HEK293 (cell line): ENCODE measurements around the gene SERTAD3.

ENCODE experiments used
- CTCF ChIA-PET: fragments of 350-600 bp; formaldehyde crosslinking; extraction: SDS; loops from one replicate; lab custom pipeline; 2021; ENCODE audit warnings: antibody characterized with exemption; lab: Yijun Ruan, JAX
- POLR2A ChIA-PET: fragments of 300-600 bp; formaldehyde crosslinking; extraction: SDS; loops from one replicate; lab custom pipeline; 2020; ENCODE audit warnings: antibody characterized with exemption, inconsistent platforms; lab: Yijun Ruan, JAX
- H3K27ac ChIP-seq: fragments of 200-500 bp; sonication (Bioruptor generic); 2 replicates; pipeline ENCODE4 v1.5.1; 2014; ENCODE audit warnings: low read depth, low read length, control low read depth, inconsistent platforms; ENCODE audit errors: extremely low read depth
- H3K36me3 ChIP-seq, 2 experiments: fragments of 200-500 bp in 1 of 2; sonication (Bioruptor generic) in 1 of 2; 1 replicate in 1 of 2; 2 replicates in 1 of 2; pipeline ENCODE4 v1.5.1; 2014 to 2017; ENCODE audit warnings: inconsistent platforms in 2 of 2, low read length in 2 of 2; ENCODE audit not compliant: control insufficient read depth in 2 of 2, insufficient read depth in 1 of 2
- H3K4me1 ChIP-seq: fragments of 200-500 bp; sonication (Bioruptor generic); 2 replicates; pipeline ENCODE4 v1.5.1; 2014; ENCODE audit warnings: mild to moderate bottlenecking, low read length, inconsistent platforms; ENCODE audit not compliant: control insufficient read depth, insufficient read depth
- H3K4me3 ChIP-seq: 2 replicates; pipeline ENCODE4 v1.5.1; 2011; ENCODE audit warnings: low read depth, mild to moderate bottlenecking, control low read depth, low read length, moderate library complexity
- H3K9me3 ChIP-seq: fragments of 200-500 bp; sonication (Bioruptor generic); 2 replicates; pipeline ENCODE4 v1.5.1; 2014; ENCODE audit warnings: low read depth, low read length, inconsistent platforms; ENCODE audit not compliant: control insufficient read depth, insufficient read depth
- KLF10 ChIP-seq: fragments of 450-650 bp; IDR thresholded peaks from 2 replicates; pipeline ENCODE4 v1.5.1; 2018; ENCODE audit warnings: missing biosample characterization, mild to moderate bottlenecking, missing genetic modification characterization
- KLF16 ChIP-seq: fragments of 450-650 bp; formaldehyde crosslinking; IDR thresholded peaks from 2 replicates; pipeline ENCODE4 v1.5.1; 2017; ENCODE audit warnings: missing biosample characterization, missing genetic modification characterization
- KLF9 ChIP-seq: fragments of 450-650 bp; formaldehyde crosslinking; IDR thresholded peaks from 2 replicates; pipeline ENCODE4 v1.5.1; 2016; ENCODE audit warnings: missing biosample characterization, missing genetic modification characterization, low read depth
- MYNN ChIP-seq: fragments of 450-650 bp; formaldehyde crosslinking; IDR thresholded peaks from 2 replicates; pipeline ENCODE4 v1.5.1; 2016; ENCODE audit warnings: missing biosample characterization, missing genetic modification characterization, borderline replicate concordance
- SALL2 ChIP-seq: fragments of 450-650 bp; formaldehyde crosslinking; IDR thresholded peaks from 2 replicates; pipeline ENCODE4 v1.5.0; 2017; ENCODE audit warnings: missing biosample characterization, mild to moderate bottlenecking, missing genetic modification characterization, borderline replicate concordance
- SETDB1 ChIP-seq: IDR thresholded peaks from one replicate; pipeline ENCODE4 v1.6.1; 2017; ENCODE audit warnings: mild to moderate bottlenecking, low read length, moderate library complexity, mixed read lengths; ENCODE audit not compliant: insufficient read length
- YY2 ChIP-seq: fragments of 450-650 bp; formaldehyde crosslinking; IDR thresholded peaks from 2 replicates; pipeline ENCODE4 v1.5.1; 2016; ENCODE audit warnings: missing biosample characterization, missing genetic modification characterization
- ZBTB48 ChIP-seq: fragments of 450-650 bp; formaldehyde crosslinking; IDR thresholded peaks from 2 replicates; pipeline ENCODE4 v1.5.1; 2016; ENCODE audit warnings: missing biosample characterization, missing genetic modification characterization
- ZNF10 ChIP-seq: fragments of 450-650 bp; formaldehyde crosslinking; IDR thresholded peaks from 2 replicates; pipeline ENCODE4 v1.5.1; 2017; ENCODE audit warnings: missing biosample characterization, missing genetic modification characterization
- ZNF112 ChIP-seq: fragments of 450-650 bp; formaldehyde crosslinking; IDR thresholded peaks from 2 replicates; pipeline ENCODE4 v1.5.0; 2017; ENCODE audit warnings: missing biosample characterization, missing genetic modification characterization
- ZNF169 ChIP-seq: fragments of 450-650 bp; formaldehyde crosslinking; IDR thresholded peaks from 2 replicates; pipeline ENCODE4 v1.5.1; 2016; ENCODE audit warnings: missing biosample characterization, missing genetic modification characterization
- ZNF2 ChIP-seq: fragments of 450-650 bp; formaldehyde crosslinking; IDR thresholded peaks from 2 replicates; pipeline ENCODE4 v1.5.1; 2016; ENCODE audit warnings: missing biosample characterization, missing genetic modification characterization
- ZNF335 ChIP-seq: fragments of 450-650 bp; formaldehyde crosslinking; conservative IDR thresholded peaks from 2 replicates; pipeline ENCODE4 v1.5.1; 2016; ENCODE audit warnings: missing biosample characterization, missing genetic modification characterization
- ZNF366 ChIP-seq: fragments of 450-650 bp; formaldehyde crosslinking; conservative IDR thresholded peaks from 2 replicates; pipeline ENCODE4 v1.5.1; 2016; ENCODE audit warnings: missing biosample characterization, missing genetic modification characterization
- ZNF514 ChIP-seq: fragments of 450-650 bp; formaldehyde crosslinking; IDR thresholded peaks from 2 replicates; pipeline ENCODE4 v1.5.1; 2016; ENCODE audit warnings: missing biosample characterization, missing genetic modification characterization
- ZNF529 ChIP-seq: fragments of 450-650 bp; formaldehyde crosslinking; IDR thresholded peaks from 2 replicates; pipeline ENCODE4 v1.5.1; 2017; ENCODE audit warnings: missing genetic modification characterization, missing biosample characterization; ENCODE audit not compliant: insufficient replicate concordance
- ZNF585B ChIP-seq: fragments of 450-650 bp; formaldehyde crosslinking; IDR thresholded peaks from 2 replicates; pipeline ENCODE4 v1.5.1; 2016; ENCODE audit warnings: missing biosample characterization, missing genetic modification characterization
- ZNF600 ChIP-seq: fragments of 450-650 bp; formaldehyde crosslinking; IDR thresholded peaks from 2 replicates; pipeline ENCODE4 v1.5.1; 2016; ENCODE audit warnings: missing biosample characterization, missing genetic modification characterization
- ZNF623 ChIP-seq: fragments of 450-650 bp; formaldehyde crosslinking; IDR thresholded peaks from 2 replicates; pipeline ENCODE4 v1.5.1; 2016; ENCODE audit warnings: missing biosample characterization, missing genetic modification characterization
- ZNF76 ChIP-seq: fragments of 450-650 bp; formaldehyde crosslinking; IDR thresholded peaks from 2 replicates; pipeline ENCODE4; 2016; ENCODE audit warnings: low read depth, missing biosample characterization, missing genetic modification characterization, borderline replicate concordance
- ZNF791 ChIP-seq: fragments of 450-650 bp; formaldehyde crosslinking; IDR thresholded peaks from 2 replicates; pipeline ENCODE4 v1.5.1; 2016; ENCODE audit warnings: missing biosample characterization, missing genetic modification characterization
- ZSCAN23 ChIP-seq: fragments of 450-650 bp; formaldehyde crosslinking; IDR thresholded peaks from 2 replicates; pipeline ENCODE4 v1.5.1; 2016; ENCODE audit warnings: missing biosample characterization, missing genetic modification characterization
- TF ChIP-seq, protein P1 (sequence below): fragments of 450-650 bp; formaldehyde crosslinking; IDR thresholded peaks from 2 replicates; pipeline ENCODE4 v1.5.1; 2016; ENCODE audit warnings: missing biosample characterization, missing genetic modification characterization, borderline replicate concordance
- TF ChIP-seq, protein P2 (sequence below): sonication (generic); formaldehyde crosslinking; IDR thresholded peaks from 2 replicates; pipeline ENCODE4 v1.8.1; 2022; ENCODE audit warnings: mild to moderate bottlenecking, moderate library complexity, missing genetic modification reagents
- TF ChIP-seq, protein P3 (sequence below): fragments of 450-650 bp; formaldehyde crosslinking; IDR thresholded peaks from 2 replicates; pipeline ENCODE4 v1.5.1; 2016; ENCODE audit warnings: missing biosample characterization, missing genetic modification characterization
- TF ChIP-seq, protein P4 (sequence below): fragments of 450-650 bp; formaldehyde crosslinking; IDR thresholded peaks from 2 replicates; pipeline ENCODE4 v1.5.1; 2016; ENCODE audit warnings: missing biosample characterization, missing genetic modification characterization

Gene SERTAD3

DNA sequence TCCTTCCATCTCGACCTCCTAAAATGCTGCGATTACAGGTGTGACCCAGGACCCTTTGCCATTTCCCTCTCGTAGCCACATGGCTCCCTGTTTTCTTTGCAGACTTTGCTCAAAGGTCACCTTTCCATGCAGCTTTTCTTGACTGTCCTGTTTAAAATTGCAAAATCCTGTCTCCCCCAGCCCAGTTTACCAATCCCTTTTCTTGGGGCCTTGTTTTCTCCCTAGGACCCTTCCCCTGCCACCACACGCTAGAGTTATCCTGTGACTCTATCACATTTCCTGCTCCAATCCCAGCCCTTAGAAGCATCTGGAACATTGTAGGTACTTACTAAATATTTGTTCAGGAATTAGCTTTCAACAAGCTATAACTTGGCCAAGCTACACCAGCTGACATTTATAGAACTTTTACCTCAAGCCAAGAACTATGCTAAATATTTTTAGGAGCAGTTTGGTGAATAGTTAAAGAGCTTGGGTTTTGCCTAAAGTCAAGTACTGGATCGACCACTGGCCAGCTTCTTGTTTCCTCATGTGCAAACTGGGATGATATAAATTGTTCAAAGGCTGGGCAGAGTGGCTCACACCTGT is 9.1 kb upstream of the SERTAD3 start:
- Histone ChIP-seq H3K36me3 (peaks cover 17 to 25% of the 10 kb centered on the region in 2 experiments; a peak in 2 of 3 replicates), H3K4me3 (no peak overlapping the region), H3K27ac (peak overlapping the region; percentile 41; the same call in 1 of the 2 replicates), H3K4me1 (no peaks in the 10 kb centered on the region), H3K9me3 (no peaks in the 10 kb centered on the region; the same call in 1 of the 2 replicates)
- no peak for TF ChIP-seq ZNF2 (tag by site-specific recombination)
- TF ChIP-seq, protein P1, sequence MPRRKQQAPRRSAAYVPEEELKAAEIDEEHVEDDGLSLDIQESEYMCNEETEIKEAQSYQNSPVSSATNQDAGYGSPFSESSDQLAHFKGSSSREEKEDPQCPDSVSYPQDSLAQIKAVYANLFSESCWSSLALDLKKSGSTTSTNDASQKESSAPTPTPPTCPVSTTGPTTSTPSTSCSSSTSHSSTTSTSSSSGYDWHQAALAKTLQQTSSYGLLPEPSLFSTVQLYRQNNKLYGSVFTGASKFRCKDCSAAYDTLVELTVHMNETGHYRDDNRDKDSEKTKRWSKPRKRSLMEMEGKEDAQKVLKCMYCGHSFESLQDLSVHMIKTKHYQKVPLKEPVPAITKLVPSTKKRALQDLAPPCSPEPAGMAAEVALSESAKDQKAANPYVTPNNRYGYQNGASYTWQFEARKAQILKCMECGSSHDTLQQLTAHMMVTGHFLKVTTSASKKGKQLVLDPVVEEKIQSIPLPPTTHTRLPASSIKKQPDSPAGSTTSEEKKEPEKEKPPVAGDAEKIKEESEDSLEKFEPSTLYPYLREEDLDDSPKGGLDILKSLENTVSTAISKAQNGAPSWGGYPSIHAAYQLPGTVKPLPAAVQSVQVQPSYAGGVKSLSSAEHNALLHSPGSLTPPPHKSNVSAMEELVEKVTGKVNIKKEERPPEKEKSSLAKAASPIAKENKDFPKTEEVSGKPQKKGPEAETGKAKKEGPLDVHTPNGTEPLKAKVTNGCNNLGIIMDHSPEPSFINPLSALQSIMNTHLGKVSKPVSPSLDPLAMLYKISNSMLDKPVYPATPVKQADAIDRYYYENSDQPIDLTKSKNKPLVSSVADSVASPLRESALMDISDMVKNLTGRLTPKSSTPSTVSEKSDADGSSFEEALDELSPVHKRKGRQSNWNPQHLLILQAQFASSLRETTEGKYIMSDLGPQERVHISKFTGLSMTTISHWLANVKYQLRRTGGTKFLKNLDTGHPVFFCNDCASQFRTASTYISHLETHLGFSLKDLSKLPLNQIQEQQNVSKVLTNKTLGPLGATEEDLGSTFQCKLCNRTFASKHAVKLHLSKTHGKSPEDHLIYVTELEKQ = no peak
- TF ChIP-seq SETDB1 = no peak
- no peak for TF ChIP-seq YY2 (tag by site-specific recombination)
- no peak for TF ChIP-seq ZNF514 (tag by site-specific recombination)
- TF ChIP-seq ZNF791 (tag by site-specific recombination) = no peak
- no peak for TF ChIP-seq KLF16
- no peak for TF ChIP-seq KLF10 (tag by site-specific recombination)
- TF ChIP-seq ZNF10 (tag by site-specific recombination) = no peak
- TF ChIP-seq SALL2 (tag by site-specific recombination) = no peak
- TF ChIP-seq ZNF623 (tag by site-specific recombination) = no peak
- ChIA-PET CTCF (interaction anchor here (0.6 to 7.1 kb wide), 11 partner anchors 8 to 218 kb away, joined by 3 to 98 read pairs (median 6); partner anchors contain the start of gene BLVRB), POLR2A (interaction anchor here (0.6 to 5.1 kb wide), 5 partner anchors 9 to 118 kb away, joined by 4 to 34 read pairs (median 5); partner anchors contain the start of genes BLVRB and SERTAD3)

DNA sequence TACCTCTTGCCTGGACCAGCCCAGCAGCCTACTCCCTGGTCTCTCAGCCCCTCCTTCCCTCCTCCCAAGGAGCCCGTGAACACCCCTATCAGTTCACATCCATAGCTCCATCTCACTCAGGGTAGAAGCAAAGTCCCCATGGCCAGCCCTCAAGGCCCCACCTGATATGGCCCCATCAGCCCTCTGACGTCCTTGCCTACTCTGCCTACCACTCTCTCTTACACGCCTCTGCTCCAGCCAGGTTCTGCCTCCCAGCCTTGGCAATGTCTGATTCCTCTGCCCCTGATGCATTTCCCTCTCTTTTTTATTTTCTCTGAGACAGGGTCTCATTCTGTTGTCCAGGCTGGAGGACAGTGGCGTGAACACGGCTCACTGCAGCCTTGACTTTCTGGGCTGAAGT is 7.9 kb upstream of the SERTAD3 start:
- CTCF ChIA-PET = interaction anchor here (0.6 to 7.1 kb wide), 5 partner anchors 12 to 147 kb away, joined by 3 to 98 read pairs (median 3); partner anchors contain the start of gene BLVRB
- Histone ChIP-seq H3K36me3 (peaks cover 20 to 21% of the 10 kb centered on the region in 2 experiments; a peak in 2 of 3 replicates), H3K4me1 (no peaks in the 10 kb centered on the region), H3K9me3 (no peaks in the 10 kb centered on the region; the same call in 1 of the 2 replicates), H3K4me3 (no peak overlapping the region), H3K27ac (no peak overlapping the region)
- POLR2A ChIA-PET = interaction anchor here (0.7 to 5.1 kb wide), 4 partner anchors 8 to 31 kb away, joined by 3 to 34 read pairs (median 12); partner anchors contain the start of genes BLVRB and SERTAD3
- no peak for TF ChIP-seq ZNF585B
- TF ChIP-seq, protein P2, sequence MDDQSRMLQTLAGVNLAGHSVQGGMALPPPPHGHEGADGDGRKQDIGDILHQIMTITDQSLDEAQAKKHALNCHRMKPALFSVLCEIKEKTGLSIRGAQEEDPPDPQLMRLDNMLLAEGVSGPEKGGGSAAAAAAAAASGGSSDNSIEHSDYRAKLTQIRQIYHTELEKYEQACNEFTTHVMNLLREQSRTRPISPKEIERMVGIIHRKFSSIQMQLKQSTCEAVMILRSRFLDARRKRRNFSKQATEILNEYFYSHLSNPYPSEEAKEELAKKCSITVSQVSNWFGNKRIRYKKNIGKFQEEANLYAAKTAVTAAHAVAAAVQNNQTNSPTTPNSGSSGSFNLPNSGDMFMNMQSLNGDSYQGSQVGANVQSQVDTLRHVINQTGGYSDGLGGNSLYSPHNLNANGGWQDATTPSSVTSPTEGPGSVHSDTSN (CRISPR knock-in tag) = no peak
- TF ChIP-seq, protein P3, sequence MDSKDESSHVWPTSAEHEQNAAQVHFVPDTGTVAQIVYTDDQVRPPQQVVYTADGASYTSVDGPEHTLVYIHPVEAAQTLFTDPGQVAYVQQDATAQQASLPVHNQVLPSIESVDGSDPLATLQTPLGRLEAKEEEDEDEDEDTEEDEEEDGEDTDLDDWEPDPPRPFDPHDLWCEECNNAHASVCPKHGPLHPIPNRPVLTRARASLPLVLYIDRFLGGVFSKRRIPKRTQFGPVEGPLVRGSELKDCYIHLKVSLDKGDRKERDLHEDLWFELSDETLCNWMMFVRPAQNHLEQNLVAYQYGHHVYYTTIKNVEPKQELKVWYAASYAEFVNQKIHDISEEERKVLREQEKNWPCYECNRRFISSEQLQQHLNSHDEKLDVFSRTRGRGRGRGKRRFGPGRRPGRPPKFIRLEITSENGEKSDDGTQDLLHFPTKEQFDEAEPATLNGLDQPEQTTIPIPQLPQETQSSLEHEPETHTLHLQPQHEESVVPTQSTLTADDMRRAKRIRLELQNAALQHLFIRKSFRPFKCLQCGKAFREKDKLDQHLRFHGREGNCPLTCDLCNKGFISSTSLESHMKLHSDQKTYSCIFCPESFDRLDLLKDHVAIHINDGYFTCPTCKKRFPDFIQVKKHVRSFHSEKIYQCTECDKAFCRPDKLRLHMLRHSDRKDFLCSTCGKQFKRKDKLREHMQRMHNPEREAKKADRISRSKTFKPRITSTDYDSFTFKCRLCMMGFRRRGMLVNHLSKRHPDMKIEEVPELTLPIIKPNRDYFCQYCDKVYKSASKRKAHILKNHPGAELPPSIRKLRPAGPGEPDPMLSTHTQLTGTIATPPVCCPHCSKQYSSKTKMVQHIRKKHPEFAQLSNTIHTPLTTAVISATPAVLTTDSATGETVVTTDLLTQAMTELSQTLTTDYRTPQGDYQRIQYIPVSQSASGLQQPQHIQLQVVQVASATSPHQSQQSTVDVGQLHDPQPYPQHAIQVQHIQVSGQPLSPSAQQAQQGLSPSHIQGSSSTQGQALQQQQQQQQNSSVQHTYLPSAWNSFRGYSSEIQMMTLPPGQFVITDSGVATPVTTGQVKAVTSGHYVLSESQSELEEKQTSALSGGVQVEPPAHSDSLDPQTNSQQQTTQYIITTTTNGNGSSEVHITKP (tag by site-specific recombination) = 0 out of 2 replicates have a peak, but pooled peaks have one; percentile 13
- no peak for TF ChIP-seq ZNF529 (tag by site-specific recombination)
- TF ChIP-seq ZNF112 (tag by site-specific recombination) = no peak
- TF ChIP-seq MYNN (tag by site-specific recombination) = no peak
- TF ChIP-seq, protein P4, sequence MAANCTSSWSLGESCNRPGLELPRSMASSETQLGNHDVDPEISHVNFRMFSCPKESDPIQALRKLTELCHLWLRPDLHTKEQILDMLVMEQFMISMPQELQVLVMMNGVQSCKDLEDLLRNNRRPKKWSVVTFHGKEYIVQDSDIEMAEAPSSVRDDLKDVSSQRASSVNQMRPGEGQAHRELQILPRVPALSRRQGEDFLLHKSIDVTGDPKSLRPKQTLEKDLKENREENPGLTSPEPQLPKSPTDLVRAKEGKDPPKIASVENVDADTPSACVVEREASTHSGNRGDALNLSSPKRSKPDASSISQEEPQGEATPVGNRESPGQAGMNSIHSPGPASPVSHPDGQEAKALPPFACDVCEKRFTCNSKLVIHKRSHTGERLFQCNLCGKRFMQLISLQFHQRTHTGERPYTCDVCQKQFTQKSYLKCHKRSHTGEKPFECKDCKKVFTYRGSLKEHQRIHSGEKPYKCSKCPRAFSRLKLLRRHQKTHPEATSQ = no peak
- peak; percentile 47; the same call in 1 of the 2 replicates for TF ChIP-seq ZNF600 (tag by site-specific recombination)
- TF ChIP-seq ZNF335 (tag by site-specific recombination) = no peak
- TF ChIP-seq KLF9 (tag by site-specific recombination) = no peak
- no peak for TF ChIP-seq ZNF169
- TF ChIP-seq ZSCAN23 = no peak
- TF ChIP-seq ZNF366 (tag by site-specific recombination) = no peak
- no peak for TF ChIP-seq ZBTB48 (tag by site-specific recombination)
- TF ChIP-seq ZNF76 (tag by site-specific recombination) = no peak
